ENCODE measurements around the gene OPRL1.

The OPRL1 gene

DNA sequence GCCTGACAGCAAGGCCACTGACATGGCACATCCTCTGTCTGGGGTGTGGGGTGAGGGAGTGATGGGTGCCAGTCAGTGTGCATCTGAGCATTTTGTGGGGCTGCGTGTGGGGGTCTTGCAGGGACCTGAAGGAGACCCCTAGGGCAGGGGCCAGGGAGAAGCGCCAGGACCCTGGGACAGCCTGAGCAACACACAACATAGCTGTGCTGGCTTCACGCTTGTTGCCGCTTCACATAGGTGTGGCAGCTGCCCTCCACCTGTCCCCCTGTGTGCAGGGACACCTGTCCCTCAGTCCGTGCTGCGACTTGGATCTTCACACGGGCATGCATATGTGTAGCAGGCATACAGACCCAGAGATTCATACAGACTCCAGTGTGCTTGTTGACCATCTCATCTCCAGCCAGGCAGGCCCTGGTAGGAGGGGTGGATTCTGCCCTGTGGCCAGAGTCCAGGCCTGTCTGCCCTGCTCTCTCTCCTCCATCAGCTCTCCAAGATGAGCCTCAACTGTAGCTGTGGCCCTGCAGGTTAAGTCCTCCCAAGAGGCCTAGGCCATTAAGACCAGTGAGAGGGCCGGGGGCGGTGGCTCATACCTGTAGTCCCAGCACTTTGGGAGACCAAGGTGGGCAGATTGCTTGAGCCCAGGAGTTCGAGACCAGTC is 30.7 kb downstream of the OPRL1 start:
- TF ChIP-seq GATA2 (IDR thresholded peaks at IDR 0.05; ENCODE audit: low read depth, low read length) (no peak), GATA3 (IDR thresholded peaks at IDR 0.05; ENCODE audit: low read depth, low read length) (no peak)

DNA sequence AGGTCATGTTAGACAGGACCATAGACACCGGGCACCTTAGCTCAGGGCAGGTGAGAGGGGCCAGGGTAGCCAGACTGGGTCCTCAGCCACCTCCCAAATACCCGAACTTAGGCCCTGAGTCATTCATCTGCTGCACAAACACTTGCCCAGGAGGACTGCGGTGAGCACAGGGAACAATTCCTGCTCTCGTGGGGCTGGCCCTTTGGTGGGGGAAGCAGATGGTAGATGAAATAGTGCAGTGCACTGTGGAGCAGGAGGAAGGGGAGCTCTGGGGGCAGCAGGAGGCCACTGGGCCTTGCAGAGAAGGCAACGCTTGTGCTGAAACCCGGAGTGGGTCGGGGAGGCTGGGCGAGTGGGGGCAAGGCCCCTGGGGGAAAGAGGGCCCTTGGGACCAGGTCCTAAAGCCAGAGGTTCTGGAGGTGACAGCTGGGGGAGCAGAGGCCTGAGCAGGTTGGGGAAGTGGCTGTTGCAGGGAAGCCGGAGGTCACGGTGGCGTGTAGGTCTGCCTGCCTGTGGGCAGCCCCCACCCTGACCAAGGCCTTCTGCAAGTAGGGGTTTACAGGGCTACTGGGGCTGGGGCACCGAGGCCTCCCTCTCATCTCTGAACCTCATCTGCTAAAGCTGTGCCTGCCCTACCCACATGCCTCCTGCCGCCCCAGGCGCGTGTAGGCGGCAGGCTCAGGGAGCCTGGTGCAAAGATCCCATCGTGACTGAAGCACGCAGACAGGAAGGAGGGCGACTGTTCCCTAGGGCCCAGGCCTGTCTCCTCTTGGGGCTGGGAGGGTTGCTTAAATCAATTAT is 32.2 kb downstream of the OPRL1 start:
- TF ChIP-seq GATA3 (IDR thresholded peaks at IDR 0.05; ENCODE audit: low read depth, low read length) (no peak), GATA2 (IDR thresholded peaks at IDR 0.05; ENCODE audit: low read depth, low read length) (no peak)

DNA sequence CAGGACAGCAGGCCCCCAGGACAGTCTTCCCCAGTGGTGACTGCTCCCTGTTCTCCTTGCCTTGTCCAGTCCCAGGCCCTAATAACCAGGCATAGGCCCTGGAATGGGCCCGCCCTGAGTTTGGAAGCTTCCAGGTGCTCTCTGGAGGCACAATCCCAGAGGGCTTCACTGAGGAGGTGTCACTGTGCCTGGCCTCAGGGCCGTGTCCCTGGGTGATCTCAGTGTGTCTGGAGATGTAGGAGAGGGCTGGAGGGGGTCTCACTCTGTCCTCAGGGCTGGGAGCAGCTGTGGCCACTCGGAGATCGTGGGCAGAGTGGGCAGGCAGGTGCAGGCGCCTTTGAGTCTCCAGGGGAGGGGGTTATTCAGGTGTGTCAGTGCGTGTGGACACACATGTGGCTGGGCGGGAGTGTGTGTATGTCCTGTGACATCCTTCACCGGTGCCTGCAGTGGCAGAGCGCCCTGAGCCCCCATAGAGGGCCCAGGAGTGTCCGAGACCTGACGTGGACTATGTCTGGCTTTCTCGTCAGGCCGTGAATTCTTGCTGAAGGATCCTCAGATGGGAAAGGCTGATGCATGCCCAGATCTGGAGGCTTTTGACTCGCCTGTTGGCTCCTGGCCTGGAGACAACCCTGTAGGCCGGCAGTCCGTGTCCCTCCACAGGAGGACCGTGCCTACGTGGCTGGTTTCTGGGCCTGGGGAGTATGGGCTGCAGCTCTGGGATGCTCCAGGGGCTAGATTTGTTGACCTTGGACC is 33.0 kb downstream of the OPRL1 start:
- TF ChIP-seq GATA3 (IDR thresholded peaks at IDR 0.05; ENCODE audit: low read depth, low read length) (no peak), GATA2 (IDR thresholded peaks at IDR 0.05; ENCODE audit: low read depth, low read length) (no peak)

DNA sequence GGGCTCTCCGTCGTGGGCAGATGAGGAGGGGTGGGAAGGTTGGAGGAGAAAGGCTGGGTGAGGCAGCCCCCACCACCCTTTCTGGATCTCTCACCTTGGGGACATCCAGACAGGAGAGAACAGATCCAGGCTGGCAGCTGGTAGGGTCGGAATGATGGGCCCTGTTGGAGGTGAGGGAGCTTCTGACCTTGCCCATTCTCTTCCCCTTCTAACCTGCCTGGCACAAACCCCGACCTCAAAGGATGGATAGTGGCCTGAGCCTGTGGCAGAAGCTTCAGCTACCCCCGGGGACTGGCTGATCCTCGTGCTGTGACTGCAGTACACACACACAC is 33.5 kb downstream of the OPRL1 start:
- TF ChIP-seq GATA3 (IDR thresholded peaks at IDR 0.05; ENCODE audit: low read depth, low read length): no peak
- no peak for TF ChIP-seq GATA2 (IDR thresholded peaks at IDR 0.05; ENCODE audit: low read depth, low read length)

DNA sequence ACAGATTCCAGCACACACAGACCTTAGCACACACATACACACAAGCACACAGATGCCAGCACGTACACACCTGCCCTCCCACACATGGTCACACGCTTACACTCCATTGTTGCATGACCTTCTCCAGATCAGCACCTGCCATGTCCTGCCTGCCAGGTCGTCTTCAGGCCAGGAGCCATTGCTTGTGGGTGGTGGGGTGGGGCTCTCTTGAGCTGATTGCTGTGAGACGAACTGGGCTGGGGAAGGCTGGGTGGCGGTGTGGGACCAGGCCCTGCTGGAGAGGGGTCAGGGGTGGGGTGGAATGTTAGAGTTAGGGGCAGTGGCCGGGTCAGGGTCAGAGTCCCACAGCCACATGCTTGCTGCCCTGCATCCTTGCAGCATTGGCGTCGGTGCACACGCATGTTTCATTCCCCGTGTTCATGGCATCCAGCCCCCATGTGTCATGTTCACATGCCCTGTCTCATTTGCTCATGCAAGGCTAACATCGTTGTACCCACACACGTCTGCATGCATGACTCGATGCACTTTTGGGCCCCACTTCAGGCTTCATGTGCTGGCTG is 34.0 kb downstream of the OPRL1 start:
- TF ChIP-seq GATA3 (IDR thresholded peaks at IDR 0.05; ENCODE audit: low read depth, low read length) (no peak), GATA2 (IDR thresholded peaks at IDR 0.05; ENCODE audit: low read depth, low read length) (no peak)

DNA sequence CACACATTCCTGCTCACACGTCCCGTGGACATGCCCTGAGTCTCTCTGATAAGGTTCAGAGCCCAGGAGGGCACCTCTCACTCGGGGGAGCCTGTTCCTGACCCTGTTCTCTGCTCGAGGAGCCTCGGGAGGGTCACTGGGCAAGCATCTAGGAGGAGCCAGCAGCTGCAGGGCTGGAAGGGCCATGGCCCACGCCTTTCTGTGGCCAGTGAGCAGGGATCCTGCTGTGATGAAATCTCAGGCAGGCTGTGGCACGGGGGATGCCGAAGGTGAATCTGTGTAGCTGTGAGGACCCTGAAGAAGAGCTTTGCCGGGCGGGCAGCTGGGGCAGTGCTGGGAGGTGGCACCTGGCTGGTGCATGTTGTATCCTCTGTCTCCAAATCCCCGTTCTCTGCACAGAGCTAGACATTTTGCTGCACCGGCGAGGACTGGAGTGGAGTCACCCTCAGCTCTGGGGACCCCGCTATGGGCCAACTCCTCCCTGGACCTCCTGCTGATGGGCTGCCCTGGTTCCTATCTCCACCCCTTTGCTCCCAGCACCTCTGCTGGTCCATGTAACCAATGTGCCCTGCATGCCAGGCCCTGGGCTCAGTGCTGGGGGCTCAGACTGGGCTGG is 34.6 kb downstream of the OPRL1 start:
- TF ChIP-seq GATA3 (IDR thresholded peaks at IDR 0.05; ENCODE audit: low read depth, low read length) (no peak), GATA2 (IDR thresholded peaks at IDR 0.05; ENCODE audit: low read depth, low read length) (no peak)

DNA sequence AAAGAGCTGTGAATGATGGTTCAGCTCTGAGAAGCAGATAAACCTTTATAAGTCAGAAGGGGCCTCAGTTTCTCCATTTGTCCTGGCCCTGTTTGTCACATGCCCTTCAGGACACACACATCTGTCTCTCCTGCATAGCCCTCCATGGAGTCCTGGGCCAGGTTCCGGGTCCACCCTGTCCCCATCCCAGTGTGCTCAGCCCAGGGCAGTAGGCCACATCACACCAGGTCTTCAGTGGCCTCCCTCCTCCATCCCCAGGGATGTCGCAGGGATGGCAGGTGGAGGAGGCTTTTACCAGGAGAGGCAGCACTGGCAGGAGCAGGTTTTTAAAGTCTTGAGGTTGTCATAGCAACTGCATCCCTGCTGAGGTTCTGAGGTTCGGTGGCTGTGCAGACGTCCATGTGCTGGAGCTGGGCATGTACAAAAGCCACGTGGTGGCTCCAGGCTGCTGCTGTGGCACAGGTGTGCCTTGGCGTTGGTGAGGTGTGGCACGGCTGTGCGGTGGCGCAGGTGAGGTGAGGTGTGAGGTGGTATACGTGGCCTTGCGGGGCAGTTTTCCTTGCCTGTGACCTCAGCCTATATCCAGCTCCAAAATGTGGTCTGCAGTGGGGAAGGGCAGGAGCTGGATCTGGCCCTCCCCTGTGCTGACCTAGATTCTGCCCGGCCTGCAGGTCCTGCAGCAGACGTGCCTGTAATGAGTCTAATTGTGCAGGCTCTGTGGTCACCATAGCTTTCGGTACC is 35.5 kb downstream of the OPRL1 start:
- TF ChIP-seq GATA3 (IDR thresholded peaks at IDR 0.05; ENCODE audit: low read depth, low read length) (no peak), GATA2 (IDR thresholded peaks at IDR 0.05; ENCODE audit: low read depth, low read length) (no peak)

DNA sequence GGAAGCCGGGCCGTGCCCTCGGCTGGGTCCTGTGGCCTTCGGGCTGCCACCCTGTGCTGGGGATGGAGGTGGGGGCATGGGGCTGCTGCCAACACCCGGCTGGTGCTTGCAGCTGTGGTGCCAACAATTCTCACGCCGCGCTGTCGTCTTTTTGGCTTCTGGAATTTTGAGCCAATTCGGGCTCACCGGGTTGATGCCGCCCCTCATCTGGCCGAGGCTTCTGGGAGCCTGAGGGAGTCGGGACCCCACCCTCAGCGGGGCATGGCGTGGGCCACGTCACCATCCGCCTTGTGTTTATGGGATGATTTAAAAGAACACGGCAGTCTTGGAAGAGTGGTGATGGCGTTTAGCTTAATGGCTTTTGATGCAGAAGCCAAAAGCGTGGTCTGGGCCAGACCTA is 36.1 kb downstream of the OPRL1 start:
- TF ChIP-seq GATA3 (IDR thresholded peaks at IDR 0.05; ENCODE audit: low read depth, low read length) (no peak), GATA2 (IDR thresholded peaks at IDR 0.05; ENCODE audit: low read depth, low read length) (no peak)

DNA sequence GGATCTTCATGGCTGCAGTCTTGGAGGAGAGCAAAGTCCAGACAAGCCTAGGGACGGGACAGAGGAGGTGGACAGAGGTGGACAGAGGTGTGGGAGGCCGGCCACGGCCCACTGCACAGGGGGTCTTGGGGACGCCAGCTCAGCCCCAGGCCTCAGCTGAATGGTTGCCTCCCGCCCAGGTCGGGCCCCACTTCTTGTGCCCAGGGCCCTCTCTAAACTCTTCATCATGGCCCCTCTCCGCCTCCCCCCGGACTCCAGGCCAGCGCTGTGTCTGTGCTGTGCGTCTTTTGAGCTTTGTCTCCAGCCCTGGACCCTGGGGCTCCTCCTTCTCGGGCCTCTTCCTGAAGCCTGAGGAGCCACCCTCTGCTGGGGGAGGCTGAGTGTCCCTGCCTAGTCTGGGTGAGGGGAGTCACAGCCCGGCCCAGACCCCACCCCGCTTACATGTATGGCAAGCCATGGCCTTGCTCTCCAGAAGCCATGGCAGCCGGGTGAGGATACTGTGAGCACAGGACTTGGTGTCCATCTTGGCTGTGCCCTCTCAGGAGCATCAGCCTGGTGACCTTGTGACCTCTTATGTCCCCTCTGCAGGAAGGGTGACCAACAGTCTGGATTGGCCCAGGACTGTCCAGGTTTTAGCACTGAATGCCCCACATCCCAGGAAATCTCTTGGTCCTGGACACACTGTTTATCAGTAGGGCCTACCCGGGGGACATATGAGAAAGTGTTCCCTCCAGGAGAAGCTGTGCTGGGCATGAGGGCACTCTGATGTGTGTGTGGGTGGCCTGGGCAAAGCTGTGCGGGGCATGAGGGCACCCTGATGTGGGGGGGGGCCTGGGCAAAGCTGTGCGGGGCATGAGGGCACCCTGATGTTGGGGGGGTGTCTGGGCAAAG is 36.9 kb downstream of the OPRL1 start:
- no peak for TF ChIP-seq GATA3 (IDR thresholded peaks at IDR 0.05; ENCODE audit: low read depth, low read length)

DNA sequence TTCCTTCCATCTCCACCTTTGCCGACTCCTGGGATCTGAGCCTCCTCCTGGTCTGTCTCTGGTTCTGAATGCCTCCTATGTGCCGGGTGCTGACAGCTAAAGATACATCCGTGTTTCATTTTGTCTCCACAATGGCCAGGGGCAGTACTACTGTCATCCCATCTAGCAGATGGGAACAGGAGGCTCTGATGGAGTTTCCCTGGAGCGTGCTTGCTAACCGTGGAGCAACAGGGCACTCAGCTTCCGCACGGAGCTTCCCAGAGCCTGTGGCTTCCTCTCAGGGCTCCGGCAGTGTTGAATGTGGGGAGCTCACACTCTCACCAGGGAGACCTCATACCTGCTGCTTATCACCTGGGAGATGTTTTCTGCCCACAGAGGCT is 39.4 kb downstream of the OPRL1 start:
- TF ChIP-seq GATA3 (IDR thresholded peaks at IDR 0.05; ENCODE audit: low read depth, low read length): no peak
- no peak for TF ChIP-seq GATA2 (IDR thresholded peaks at IDR 0.05; ENCODE audit: low read depth, low read length)

DNA sequence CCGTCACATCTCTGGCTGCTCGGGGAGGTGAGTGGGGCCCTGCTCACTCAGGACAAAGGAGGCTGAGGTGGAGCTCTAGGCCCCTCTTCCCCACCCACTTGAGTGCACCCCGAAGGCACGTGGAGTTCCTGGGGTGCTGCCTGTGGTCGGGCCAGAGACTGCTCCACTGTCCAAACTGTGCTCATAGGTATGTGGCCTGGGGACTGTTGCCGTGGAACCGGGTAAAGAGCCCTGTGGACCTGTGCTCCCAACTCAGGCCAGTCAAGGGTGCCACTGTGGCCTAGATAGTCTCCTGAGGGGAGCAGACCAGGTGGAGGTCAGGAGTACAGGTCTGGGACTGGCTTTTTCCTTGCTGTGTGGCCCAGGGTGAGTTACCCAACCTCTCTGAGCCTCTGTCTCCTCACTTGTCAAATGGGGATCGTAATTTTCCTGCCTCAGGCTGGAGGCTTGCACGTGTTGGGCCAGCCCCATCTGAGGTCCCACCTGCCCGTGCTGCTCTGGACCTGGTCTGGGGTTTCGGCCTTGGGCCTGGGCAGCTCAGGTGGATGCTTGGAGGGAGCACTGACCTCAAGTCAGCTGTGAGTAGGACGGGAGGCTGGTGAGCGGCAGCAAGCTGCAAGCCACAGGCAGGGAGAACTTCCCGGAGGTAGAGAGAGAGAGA is 39.9 kb downstream of the OPRL1 start:
- no peak for TF ChIP-seq GATA3 (IDR thresholded peaks at IDR 0.05; ENCODE audit: low read depth, low read length)
- no peak for TF ChIP-seq GATA2 (IDR thresholded peaks at IDR 0.05; ENCODE audit: low read depth, low read length)

DNA sequence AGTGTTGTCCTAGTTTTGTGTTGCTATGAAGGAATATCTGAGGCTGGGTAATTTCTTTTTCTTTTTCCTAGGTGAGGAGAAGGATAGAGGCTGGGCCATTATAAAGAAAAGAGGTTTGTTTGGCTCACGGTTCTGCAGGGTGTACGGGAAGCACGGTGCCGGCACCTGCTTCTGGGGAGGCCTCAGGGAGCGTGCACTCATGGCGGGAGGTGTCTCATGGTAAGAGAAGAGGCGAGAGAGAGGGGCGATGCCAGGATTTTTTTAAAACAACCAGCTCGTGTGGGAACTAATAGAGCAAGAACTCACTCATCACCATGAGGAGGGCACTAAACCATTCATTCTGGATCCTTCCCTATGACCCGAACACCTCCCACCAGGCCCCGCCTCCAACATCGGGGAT is 41.7 kb downstream of the OPRL1 start:
- TF ChIP-seq GATA2 (IDR thresholded peaks at IDR 0.05; ENCODE audit: low read depth, low read length) (no peak), GATA3 (IDR thresholded peaks at IDR 0.05; ENCODE audit: low read depth, low read length) (no peak)

Data from SH-SY5Y (cell line).